ENCODE results near the gene GRID1. TPM values are rescaled to one million over a fixed set of nuclear protein-coding genes. Genes with fewer than 3 reads are reported as not detected.

Gene GRID1
- total RNA-seq, 1 experiment from 2014 or later: not detected

GRCh38 chr10:85620807-85621206, 745.8 kb downstream of the GRID1 start:
- H3K4me1 Mint-ChIP-seq (ENCODE audit: low read depth, unreplicated experiment): peaks cover 9% of the 10 kb centered on the region
- H3K4me3 Mint-ChIP-seq (ENCODE audit: low read depth, unreplicated experiment): no peak overlapping the region
- intact Hi-C loops (cut with micrococcal nuclease; ENCODE audit: unreplicated experiment): no loop called here
- no peaks in the 10 kb centered on the region for H3K36me3 Mint-ChIP-seq (ENCODE audit: insufficient read depth, unreplicated experiment)
- DNase-seq: no peak
- H3K27ac Mint-ChIP-seq (ENCODE audit: unreplicated experiment): no peak overlapping the region
- H3K27me3 Mint-ChIP-seq (ENCODE audit: unreplicated experiment): no peaks in the 10 kb centered on the region
- H3K9me3 Mint-ChIP-seq (ENCODE audit: low read depth, unreplicated experiment): no peaks in the 10 kb centered on the region
- TF ChIP-seq CTCF (IDR thresholded peaks at IDR 0.05; ENCODE audit: unreplicated experiment): no peak
- CTCF ChIA-PET: no interaction called here
- no TSS peak for BruUV-seq (replicated peaks)

DNA sequence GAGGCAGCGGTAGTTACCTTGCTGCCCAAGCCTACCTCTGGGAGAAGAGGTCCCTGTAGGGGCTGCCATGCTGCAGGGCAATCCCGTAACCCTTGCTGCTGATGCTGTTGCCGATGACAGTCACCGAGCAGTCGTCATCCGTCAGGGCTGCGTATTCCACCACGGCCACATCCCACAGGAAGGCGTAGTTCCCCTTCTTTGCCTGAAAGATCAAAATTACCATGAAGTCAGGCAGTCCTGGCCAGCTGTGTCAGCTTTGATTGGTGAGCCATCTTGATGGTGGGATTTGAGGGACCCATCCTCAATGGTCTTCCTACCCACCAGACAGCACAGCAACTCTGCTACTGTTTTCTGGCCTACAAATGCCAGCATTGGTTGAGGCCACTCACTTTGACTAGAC, 746.8 kb downstream of the GRID1 start:
- TF ChIP-seq CTCF (IDR thresholded peaks at IDR 0.05; ENCODE audit: unreplicated experiment): no peak
- intact Hi-C loops (cut with micrococcal nuclease; ENCODE audit: unreplicated experiment): no loop called here
- CTCF ChIA-PET: no interaction called here
- DNase-seq: no peak
- Mint-ChIP-seq H3K27me3 (ENCODE audit: unreplicated experiment) (no peaks in the 10 kb centered on the region), H3K4me3 (ENCODE audit: low read depth, unreplicated experiment) (no peak overlapping the region), H3K4me1 (ENCODE audit: low read depth, unreplicated experiment) (peaks cover 9% of the 10 kb centered on the region), H3K27ac (ENCODE audit: unreplicated experiment) (no peak overlapping the region), H3K36me3 (ENCODE audit: insufficient read depth, unreplicated experiment) (no peaks in the 10 kb centered on the region), H3K9me3 (ENCODE audit: low read depth, unreplicated experiment) (no peaks in the 10 kb centered on the region)
- no TSS peak for BruUV-seq (replicated peaks)

DNA sequence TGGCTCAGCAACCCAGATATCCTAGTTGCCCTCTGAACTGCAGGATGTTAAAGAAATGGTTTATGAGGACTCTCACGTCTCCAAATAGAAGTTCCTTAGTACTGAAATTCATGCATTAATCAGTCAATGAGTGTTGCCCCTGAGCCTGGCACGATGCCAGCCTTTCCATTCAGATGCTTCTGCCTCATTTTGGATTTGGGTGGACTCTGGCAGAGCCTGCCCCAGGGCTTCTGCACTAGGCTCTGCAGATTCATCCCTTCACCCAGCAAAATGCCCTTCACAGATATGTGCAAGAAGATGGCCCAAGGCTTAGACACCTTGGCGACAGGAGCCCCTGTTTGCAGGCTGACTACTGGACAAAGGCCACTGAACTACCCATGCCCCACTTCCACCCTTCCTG, 747.8 kb downstream of the GRID1 start:
- DNase-seq: no peak
- intact Hi-C loops (cut with micrococcal nuclease; ENCODE audit: unreplicated experiment): no loop called here
- Mint-ChIP-seq H3K4me3 (ENCODE audit: low read depth, unreplicated experiment) (no peak overlapping the region), H3K27ac (ENCODE audit: unreplicated experiment) (no peak overlapping the region), H3K9me3 (ENCODE audit: low read depth, unreplicated experiment) (no peaks in the 10 kb centered on the region), H3K36me3 (ENCODE audit: insufficient read depth, unreplicated experiment) (no peaks in the 10 kb centered on the region), H3K27me3 (ENCODE audit: unreplicated experiment) (no peaks in the 10 kb centered on the region), H3K4me1 (ENCODE audit: low read depth, unreplicated experiment) (peaks cover 9% of the 10 kb centered on the region)
- no TSS peak for BruUV-seq (replicated peaks)
- CTCF ChIA-PET: no interaction called here
- TF ChIP-seq CTCF (IDR thresholded peaks at IDR 0.05; ENCODE audit: unreplicated experiment): no peak

DNA sequence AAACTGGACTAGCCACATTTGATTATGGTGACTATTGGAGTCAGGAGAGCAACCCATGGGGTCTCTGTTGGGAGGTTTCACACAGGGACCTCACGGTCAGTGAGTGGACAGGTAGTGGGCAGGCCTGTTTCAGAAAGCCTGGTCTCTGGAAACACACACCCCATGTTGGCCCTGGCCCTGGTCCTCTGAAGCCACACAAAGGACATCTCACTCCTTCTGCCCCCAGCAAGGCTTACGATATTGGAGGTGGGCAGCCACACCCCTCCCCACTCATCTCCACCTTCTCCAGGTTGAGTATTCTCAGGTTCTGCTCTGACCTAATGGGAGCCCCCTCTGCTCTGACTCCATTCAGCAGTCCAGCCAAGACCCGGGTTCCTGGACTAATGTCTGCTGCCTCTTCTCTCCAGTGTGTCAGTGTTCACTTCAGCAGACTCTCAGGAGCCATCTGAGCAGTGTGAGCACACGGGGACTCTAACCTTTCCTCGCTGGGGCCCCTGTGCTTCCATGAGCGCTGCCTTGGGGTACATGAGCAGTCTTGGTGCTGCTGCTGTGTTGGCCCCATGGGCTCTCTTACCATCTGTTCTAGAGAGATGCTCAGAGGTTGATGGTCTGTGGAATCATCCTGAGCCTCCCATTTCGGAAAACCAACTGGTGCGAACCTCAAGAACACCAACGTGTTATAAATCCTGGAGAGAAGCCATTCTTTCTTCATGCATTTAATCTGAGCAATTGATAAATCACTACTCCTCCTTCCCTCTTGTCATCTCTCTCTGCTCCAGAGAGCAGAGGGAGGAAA, 748.6 kb downstream of the GRID1 start:
- Mint-ChIP-seq H3K4me3 (ENCODE audit: low read depth, unreplicated experiment) (no peak overlapping the region), H3K27me3 (ENCODE audit: unreplicated experiment) (no peaks in the 10 kb centered on the region), H3K36me3 (ENCODE audit: insufficient read depth, unreplicated experiment) (no peaks in the 10 kb centered on the region), H3K4me1 (ENCODE audit: low read depth, unreplicated experiment) (peaks cover 2% of the 10 kb centered on the region), H3K9me3 (ENCODE audit: low read depth, unreplicated experiment) (no peaks in the 10 kb centered on the region), H3K27ac (ENCODE audit: unreplicated experiment) (no peak overlapping the region)
- intact Hi-C loops (cut with micrococcal nuclease; ENCODE audit: unreplicated experiment): no loop called here
- DNase-seq: no peak
- BruUV-seq (replicated peaks): no TSS peak
- no peak for TF ChIP-seq CTCF (IDR thresholded peaks at IDR 0.05; ENCODE audit: unreplicated experiment)
- CTCF ChIA-PET: no interaction called here
